NCI-H82 (cell line): ENCODE measurements around the gene LTBP1.

ENCODE experiments used
- DNase-seq: peaks from one replicate; lab custom pipeline; 2025; lab: John Stamatoyannopoulos, UW

Gene LTBP1

GRCh38 chr2:32932825-32933755, 13.7 kb upstream of the LTBP1 start:
- no peak for DNase-seq

GRCh38 chr2:32933756-32934095, 13.0 kb upstream of the LTBP1 start:
- no peak for DNase-seq

- DNase-seq = peak; percentile 77
Observed at GRCh38 chr2:32937602-32938448, 8.9 kb upstream of the LTBP1 start.

- DNase-seq = no peak
Observed at GRCh38 chr2:32938934-32939333, 7.8 kb upstream of the LTBP1 start.

- DNase-seq = no peak
Observed at GRCh38 chr2:32940316-32940997, 6.3 kb upstream of the LTBP1 start.

- no peak for DNase-seq
Observed at GRCh38 chr2:32941944-32942690, 4.6 kb upstream of the LTBP1 start.

- DNase-seq = no peak
Observed at GRCh38 chr2:32942793-32943485, 3.8 kb upstream of the LTBP1 start.

- no peak for DNase-seq
Observed at GRCh38 chr2:32945286-32945685, 1.5 kb upstream of the LTBP1 start.

- no peak for DNase-seq
Observed at GRCh38 chr2:32947076-32947483, 327 bp downstream of the LTBP1 start.

GRCh38 chr2:32947484-32948143, 861 bp downstream of the LTBP1 start:
- DNase-seq = peak; percentile 22

- DNase-seq = no peak
Observed at GRCh38 chr2:32948266-32948665, 1.5 kb downstream of the LTBP1 start.

GRCh38 chr2:32949260-32949659, 2.5 kb downstream of the LTBP1 start:
- no peak for DNase-seq

GRCh38 chr2:32951672-32952071, 4.9 kb downstream of the LTBP1 start:
- no peak for DNase-seq

- DNase-seq = no peak
Observed at GRCh38 chr2:32952761-32953476, 6.2 kb downstream of the LTBP1 start.

GRCh38 chr2:32954206-32954605, 7.5 kb downstream of the LTBP1 start:
- DNase-seq = no peak

GRCh38 chr2:32958821-32959220, 12.1 kb downstream of the LTBP1 start:
- DNase-seq = no peak

GRCh38 chr2:32960238-32960637, 13.5 kb downstream of the LTBP1 start:
- no peak for DNase-seq

GRCh38 chr2:32960647-32961403, 14.1 kb downstream of the LTBP1 start:
- DNase-seq = no peak

- no peak for DNase-seq
Observed at GRCh38 chr2:32962690-32963089, 15.9 kb downstream of the LTBP1 start.
